Activated CD8-positive, alpha-beta memory T cell treated with anti-CD3 and anti-CD28 coated beads, Interleukin-2, amount 50 U/mL, for 48 hours (primary cell): ENCODE data around the gene NT5C3B.
"Not testable (repeated sequence)": the region's sequence is repeated elsewhere in the genome, so short reads cannot be mapped to it uniquely, and the experiment has no call there.

ENCODE experiments used
- DNase-seq: peaks from one replicate; pipeline ENCODE4 v3.0.0-alpha.2; 2020

The NT5C3B gene

DNA sequence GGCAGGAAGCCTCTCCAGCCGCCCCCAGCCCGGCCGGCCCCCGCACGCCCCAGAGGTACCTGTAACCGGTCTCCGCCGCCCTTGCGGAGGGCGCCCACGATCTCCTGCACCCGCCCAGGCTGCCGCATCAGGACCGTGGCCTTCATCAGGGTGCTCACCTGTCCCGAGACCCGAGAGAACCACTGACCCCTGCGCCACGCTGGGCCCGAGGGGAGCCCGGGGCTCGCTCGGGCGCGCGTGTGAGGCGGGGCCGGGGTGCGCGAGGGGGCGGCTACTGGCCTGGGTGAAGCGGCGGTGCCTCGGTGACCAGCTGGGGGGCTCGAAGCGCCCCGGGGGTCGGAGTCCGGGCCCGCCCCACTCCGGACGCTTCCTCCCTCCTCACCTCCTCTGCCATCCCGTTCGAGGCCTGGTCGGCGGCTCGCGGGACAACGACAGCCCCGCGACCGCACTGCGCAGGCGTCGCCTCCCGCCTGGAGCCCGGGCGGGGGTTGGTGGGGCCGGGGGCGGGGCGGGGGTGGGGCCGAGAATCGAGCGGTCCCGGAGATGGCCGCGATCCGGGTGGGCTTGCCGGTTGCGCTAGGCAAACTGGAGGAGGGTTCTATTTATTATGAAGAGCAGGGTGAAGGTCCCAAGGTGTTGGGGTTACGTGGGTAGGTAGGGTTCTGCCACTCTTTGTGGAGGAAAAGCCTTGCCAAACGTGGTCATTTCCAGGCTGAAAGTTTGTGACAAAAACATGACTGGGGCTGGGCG lies at the start of gene NT5C3B:
TSS of gene NT5C3B (minus strand) at position 433 of the 750 bp plus-strand sequence. CDS start at position 394, 39 bp downstream.
- peak; percentile 80 for DNase-seq

GRCh38 chr17:41885733-41886132 lies 49.7 kb upstream of the NT5C3B start:
- no peak for DNase-seq

- DNase-seq, result no peak
Observed at GRCh38 chr17:41882756-41883155, 46.7 kb upstream of the NT5C3B start.

DNA sequence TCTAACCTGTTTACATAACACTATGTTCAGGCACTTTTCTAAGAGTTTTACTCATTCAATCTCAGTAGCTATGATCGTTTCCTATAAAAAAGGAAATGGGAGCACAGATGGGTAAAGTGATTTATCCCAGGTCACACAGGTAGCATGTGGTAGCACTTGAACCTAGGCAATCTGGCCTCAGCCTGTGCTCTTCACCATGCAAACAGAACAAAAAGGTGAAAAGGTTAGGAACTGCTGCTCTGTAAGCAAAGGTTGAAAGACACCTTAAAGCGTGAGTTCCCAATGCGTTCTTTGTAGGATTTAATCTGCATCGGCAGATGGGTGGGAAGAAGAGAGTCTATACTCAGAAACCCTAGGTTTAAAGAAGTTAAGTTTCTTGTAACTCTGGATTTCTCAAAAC lies 44.1 kb upstream of the NT5C3B start:
- no peak for DNase-seq

GRCh38 chr17:41874293-41874670 lies 38.2 kb upstream of the NT5C3B start:
- DNase-seq, result not testable (repeated sequence)

DNA sequence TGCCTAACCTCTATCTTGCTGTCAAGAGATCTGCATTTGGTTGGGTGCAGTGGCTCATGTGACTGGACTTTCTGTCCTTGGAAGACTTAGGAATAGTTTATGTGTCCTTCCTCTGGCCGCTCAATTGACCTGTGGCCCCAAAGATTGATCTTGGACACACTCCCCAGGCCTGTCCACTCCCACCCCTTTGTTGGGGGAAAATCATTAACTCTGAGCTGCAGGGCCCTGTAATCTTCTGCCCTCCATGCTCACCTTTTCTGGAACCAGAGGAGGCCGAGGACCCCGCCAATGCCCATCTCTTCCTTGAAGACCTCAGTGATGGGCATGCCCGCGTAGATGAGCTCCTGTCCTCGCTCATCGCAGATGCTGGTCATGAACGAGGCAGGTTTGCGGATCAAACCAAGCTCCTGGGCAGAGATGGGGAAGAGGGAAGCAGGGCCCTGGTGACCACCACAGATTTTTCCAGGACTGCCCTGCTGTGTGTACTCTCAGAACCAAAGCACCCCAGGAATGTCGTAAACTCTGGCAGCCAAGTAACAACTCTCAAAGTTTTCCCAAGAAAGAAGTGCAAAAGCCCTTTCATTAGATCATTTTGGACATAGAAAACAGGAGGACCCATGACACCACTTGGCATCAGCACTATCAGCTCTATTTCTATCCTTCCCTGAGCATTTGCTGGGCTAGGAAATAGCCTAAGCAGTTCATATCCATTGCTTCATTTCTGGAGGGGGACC lies 37.7 kb upstream of the NT5C3B start:
- no peak for DNase-seq

GRCh38 chr17:41871789-41872188 lies 35.8 kb upstream of the NT5C3B start:
- DNase-seq, result no peak

- DNase-seq, result no peak
Observed at GRCh38 chr17:41870627-41871026, 34.6 kb upstream of the NT5C3B start.

DNA sequence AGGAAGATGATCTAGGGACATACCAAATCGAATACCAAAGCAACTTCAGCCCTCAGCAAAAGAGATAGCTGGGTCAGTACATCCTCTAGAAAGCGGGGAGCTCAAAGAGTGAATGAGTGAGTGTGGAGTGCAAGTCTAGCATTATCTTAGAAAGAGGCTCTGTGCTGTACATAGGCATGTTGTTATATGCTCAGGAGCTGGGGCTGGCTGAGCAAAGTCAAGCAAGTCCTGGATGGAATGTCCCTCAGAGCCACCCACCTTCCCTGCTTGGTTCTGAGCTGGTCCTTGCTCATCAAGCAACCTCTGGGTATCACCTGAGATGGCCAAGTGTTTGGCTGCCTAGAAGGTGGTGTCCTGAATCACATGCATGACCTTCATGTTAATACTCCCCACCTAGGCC lies 34.1 kb upstream of the NT5C3B start:
- no peak for DNase-seq

DNA sequence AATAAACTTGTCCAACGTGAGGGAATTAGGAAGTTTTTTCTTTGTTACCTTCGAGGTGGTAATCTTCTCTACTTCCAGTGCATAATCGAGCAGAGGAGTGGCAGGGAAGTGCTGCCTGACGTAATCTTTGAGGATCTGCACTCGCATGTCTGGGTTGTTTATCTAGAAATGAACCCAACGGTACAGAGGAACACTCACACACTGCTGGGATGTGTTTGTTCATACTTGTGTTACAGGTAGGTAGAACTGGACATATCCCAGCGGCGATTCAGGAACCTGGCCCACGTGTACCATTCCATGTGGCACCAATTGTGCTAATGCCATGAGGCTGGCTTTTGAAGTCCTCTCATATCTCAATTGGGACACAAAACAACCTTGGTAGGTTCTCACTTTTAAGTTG lies 33.4 kb upstream of the NT5C3B start:
- DNase-seq, result no peak

GRCh38 chr17:41868568-41868967 lies 32.5 kb upstream of the NT5C3B start:
- DNase-seq, result no peak

- no peak for DNase-seq
Observed at GRCh38 chr17:41865596-41865893, 29.5 kb upstream of the NT5C3B start.

DNA sequence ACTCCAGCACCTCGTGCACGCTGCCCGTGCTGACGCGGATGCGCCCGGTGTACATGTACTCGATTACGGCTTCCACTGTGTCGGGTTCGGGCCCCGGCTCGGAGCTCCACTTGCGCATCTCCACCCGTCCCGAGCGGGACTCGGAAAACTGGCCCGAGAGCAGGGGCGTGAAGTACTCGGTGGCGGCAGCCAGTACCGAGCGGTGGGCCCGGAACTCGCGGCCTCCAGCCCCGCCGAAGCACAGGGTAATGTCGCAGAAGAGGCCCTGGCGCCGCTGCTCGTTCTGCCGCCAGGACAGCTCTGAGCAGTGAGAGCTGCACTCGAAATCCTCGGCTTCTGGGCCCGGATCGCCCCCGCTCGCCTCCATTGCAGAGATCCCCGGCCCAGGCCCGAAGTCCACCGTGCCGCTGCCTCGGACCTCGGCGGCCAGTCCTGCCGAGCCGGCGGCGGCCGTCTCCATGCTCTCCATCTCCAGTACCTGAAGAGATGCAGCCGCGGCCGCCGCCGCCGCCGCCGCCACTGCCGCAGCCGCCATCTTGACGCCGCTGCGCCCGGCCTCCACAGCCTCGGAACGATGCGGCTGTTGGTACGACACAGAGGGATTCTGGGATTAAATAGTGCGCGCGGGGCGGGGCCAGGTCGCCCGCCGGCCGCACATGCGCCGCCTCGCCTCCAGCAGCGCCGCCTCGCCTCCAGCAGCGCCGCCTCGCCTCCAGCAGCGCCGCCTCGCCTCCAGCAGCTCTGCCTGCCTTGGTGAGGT lies 29.0 kb upstream of the NT5C3B start, which contains the start of gene KLHL11:
TSS of gene KLHL11 (minus strand) at position 588 of the 760 bp plus-strand sequence. CDS start at position 535, 53 bp downstream.
- peak; percentile 91 for DNase-seq

GRCh38 chr17:41864498-41864835 lies 28.4 kb upstream of the NT5C3B start:
- no peak for DNase-seq

DNA sequence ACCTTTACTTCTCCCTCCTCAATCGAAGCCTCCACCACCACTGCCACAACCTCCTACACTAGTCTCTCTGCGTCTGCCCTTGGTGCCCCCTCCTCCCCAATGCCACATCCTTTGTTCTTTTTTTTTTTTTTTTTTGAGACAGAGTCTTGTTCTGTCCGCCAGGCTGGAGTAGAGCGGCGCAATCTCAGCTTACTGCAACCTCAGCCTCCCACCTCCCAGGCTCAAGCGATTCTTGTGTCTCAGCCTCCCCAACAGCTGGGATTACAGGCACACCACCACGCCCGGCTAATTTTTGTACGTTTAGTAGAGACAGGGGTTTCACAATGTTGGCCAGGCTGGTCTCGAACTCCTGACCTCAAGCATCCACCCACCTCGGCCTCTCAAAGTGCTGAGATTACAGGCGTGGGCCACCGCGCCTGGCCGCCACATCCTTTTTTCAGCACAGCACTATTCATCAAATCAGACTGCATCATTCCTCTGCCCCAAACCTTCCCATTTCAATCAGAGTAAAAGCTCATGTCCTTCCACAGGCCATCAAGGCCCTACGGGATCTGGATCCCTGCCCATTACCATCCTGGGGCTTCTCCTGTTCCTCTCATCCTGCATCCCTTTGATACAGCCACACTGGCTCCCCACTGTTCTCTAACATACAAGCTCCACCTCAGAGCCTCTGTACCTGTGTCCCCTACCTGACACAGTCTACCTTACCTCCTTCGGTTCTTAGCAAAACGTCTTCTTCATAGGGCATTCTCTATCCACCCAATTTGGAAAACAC lies 27.2 kb upstream of the NT5C3B start:
- DNase-seq, result peak; percentile 71

DNA sequence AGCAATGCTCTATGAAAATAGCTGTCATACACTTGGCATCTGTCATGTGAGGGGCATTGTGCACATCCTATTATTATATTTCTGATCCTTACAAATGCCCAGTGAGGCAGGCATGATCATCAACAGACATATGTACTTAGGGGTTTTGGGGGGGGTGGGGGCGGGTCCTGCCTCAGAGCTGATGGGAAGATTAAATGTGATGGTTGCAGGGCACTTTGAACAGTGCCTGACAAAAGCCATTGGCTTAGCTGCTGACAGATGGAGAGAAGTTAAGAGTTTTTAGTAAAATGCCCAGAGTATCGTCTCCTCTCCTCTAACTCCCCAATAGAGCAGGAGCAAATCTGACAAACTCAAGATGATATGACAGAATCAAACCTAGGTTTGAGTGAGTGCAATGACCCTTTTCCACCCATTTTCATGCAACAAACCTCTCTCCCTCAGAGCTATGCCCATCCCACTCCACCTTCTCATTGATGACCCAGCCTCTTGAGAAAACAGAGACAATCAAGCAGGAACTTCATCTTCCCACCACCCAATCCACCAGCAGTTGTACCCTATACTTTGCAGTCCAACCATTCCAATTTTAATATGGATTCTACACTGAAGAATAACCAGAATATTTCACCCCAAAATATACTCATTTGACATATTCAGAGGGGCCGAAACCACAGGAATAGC lies 24.4 kb upstream of the NT5C3B start:
- DNase-seq, result no peak

DNA sequence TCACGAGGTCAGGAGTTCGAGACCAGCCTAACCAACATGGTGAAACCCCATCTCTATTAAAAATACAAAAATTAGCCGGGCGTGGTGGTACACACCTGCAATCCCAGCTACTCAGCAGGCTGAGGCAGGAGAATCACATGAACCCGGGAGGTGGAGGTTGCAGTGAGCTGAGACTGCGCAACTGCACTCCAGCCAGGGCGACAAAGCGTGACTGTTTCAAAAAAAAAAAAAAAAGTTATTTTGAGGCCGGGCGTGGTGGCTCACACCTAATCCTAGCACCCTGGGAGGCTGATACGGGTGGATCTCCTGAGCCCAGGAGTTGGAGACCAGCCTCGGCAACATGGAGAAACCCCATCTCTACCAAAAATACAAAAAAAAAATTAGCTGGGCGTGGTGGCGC lies 15.3 kb upstream of the NT5C3B start:
- DNase-seq, result not testable (repeated sequence)

DNA sequence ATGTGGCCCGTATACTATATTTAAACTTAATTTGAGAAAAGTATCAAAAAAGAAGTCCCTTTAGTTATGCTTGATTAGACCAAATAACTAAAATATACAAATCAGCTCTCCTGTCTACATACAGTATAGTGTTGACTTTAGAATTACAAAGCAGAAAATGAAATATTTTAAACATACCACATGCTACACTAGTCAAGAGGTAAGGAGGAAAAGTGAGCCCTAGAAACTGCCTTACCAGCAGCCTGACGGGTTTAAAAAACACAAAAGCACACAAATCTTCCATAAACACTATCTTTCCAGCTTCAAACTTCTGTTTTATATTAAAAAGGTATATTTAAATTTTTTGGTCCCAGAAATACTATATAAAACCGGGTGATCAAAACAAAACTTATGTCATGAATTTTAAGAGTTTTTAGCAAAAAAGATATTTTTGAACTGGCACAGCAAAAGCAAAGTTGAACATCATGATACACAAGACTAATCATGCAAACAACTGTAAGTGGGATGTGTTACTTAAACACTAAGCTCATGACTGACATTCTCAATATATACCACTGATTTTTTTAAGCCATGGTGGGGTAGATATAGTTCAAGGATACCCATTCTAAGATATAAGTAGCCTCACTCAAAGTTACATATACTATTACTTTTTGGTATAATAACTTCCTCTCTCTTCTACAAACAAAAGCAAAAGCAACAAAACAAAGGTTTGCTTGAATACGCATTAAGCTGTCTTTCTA lies 13.4 kb upstream of the NT5C3B start:
- DNase-seq, result no peak

- no peak for DNase-seq
Observed at GRCh38 chr17:41848788-41849187, 12.8 kb upstream of the NT5C3B start.

DNA sequence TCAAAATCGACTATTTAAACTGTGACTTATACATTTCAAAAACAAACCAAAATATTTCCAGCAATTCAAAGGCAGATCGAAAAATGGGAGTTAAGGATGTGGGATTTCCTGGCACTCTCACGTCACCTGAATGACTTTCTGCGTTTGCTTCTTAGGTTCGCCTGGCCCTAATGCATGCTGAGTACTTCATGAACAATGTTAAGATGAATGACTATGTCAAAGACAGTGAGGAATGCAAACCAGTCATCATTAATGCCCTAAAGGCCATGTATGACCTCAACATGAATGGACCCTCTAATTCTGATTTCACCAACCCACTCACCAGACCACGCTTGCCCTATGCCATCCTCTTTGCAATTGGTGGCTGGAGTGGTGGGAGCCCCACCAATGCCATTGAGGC lies 8.9 kb upstream of the NT5C3B start:
- DNase-seq, result no peak

DNA sequence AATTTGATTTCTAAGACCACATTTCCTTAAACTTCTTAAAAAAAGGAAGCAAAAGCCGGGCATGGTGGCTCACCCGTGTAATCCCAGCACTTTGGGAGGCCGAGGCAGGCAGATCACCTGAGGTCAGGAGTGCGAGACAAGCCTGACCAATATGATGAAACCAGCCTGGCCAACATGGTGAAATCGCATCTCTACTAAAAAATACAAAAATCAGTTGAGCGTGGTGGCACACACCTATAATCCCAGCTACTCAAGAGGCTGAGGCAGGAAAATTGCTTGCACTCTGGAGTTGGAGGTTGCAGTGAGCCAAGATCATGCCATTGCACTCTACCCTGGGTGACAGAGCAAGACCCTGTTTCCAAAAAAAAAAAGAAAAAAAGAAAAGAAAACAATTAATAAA lies 4.7 kb upstream of the NT5C3B start:
- not testable (repeated sequence) for DNase-seq

DNA sequence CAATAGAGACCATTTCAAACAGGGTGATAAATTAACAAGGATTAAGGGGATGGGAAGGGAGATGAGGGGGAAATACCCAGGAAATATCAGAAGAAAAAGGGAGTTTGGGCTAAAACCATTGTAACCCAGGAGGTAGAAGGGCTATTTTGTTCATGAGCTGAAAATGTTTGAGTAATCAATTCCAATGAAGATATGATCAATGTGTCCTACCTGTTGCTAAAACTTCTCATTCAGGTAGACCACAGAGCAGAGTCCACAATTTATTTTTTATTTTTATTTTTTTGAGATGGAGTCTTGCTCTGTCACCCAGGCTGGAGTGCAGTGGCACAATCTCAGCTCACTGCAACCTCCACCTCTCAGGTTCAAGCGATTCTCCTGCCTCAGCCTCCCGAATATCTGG lies 3.4 kb upstream of the NT5C3B start:
- DNase-seq, result not testable (repeated sequence)
